Measurements from ENCODE around the gene SPATC1L. TPM values are rescaled to one million over a fixed set of nuclear protein-coding genes. Genes with fewer than 3 reads are reported as not detected.

SPATC1L gene
- total and polyA plus RNA-seq, 2 of the 8 experiments (the other 6 are each of a cell fraction or from before 2014, with no cell fraction given) = 24.9 to 50.0 TPM

- no peak for TF ChIP-seq CHD7 (IDR thresholded peaks at IDR 0.05; ENCODE audit: insufficient replicate concordance, low read length)
- TF ChIP-seq CHD1 (IDR thresholded peaks at IDR 0.05; ENCODE audit: low read depth, low read length) = no peak
- no peak for TF ChIP-seq SRF (IDR thresholded peaks at IDR 0.05; ENCODE audit: low read depth, low read length)
- TF ChIP-seq HDAC6 (IDR thresholded peaks at IDR 0.05; ENCODE audit: low read depth, low read length) = no peak
- TF ChIP-seq CREB1 (IDR thresholded peaks at IDR 0.05) = no peak
- TF ChIP-seq NANOG (IDR thresholded peaks at IDR 0.05; ENCODE audit: insufficient read depth, low read depth, low read length, poor library complexity, severe bottlenecking) = no peak
- TF ChIP-seq RAD21 (IDR thresholded peaks at IDR 0.05 in 1 of 2, conservative IDR thresholded peaks at IDR 0.05 in 1 of 2; ENCODE audit: low read depth in 2 of 2, low read length in 2 of 2) = no peak
- no peak for TF ChIP-seq FOSL1 (IDR thresholded peaks at IDR 0.05; ENCODE audit: insufficient read depth, low read depth, low read length)
- TF ChIP-seq SP1 (IDR thresholded peaks at IDR 0.05; ENCODE audit: low read depth, low read length) = no peak
- no peak for TF ChIP-seq KDM5A (IDR thresholded peaks at IDR 0.05; ENCODE audit: low read length)
- no peak for TF ChIP-seq RBBP5 (IDR thresholded peaks at IDR 0.05; ENCODE audit: borderline replicate concordance, low read depth, low read length)
- TF ChIP-seq BRCA1 (IDR thresholded peaks at IDR 0.05; ENCODE audit: low read depth, low read length) = no peak
Observed at GRCh38 chr21:46226146-46226545, 41.9 kb upstream of the SPATC1L start (continued).
